ENCODE results near the gene SLAIN1. TPM values are rescaled to one million over a fixed set of nuclear protein-coding genes. Genes with fewer than 3 reads are reported as not detected.
A peak's percentile ranks its signal among the peaks of the same experiment; 100 is the strongest.

SLAIN1 gene
- total and polyA plus RNA-seq, 12 donors: 5.5 to 26.7 (median 14.1) TPM

DNA sequence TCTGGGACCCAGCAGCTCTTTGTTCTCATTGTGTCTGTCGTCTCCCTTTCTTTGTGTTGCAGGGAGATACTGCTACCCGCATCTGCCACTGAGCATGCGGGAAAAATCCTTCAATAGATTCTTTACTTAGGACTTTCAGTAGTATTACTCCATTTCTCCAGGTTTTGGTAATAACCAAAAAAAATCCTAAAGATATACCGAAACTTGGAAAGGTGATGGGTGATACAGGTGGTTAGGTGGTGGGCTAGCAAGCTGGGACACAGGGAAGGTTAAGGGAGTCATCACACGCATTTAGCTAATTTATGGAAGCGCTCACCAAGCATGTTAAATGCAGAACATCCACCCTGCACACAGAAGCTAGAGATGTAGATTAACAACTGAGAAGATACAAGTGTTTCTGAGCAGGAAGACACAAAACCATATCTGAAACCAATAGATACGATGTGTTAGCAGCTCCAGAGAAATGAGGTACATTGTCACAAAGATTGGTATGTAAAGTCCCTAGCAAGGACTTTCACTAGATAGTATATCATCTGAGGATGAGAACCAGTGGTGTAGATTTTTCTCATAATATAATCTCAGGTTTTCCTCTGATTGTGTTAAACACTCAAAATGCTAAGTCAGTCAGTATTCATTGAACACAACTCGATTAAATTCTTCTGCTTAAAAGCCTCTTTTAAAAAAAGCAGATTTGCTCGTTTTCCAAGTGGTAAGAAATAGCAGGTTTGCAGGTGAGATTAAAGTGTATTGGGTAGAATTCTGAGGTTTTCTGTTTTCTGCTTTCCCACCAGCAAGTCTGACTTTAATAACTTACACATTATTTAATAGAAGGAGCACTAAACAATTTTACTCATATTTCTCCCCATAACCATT is 1.2 kb upstream of the SLAIN1 start:
- Histone ChIP-seq H3K4me3 (peak overlapping the region in 1 of 4 donors; percentile 90), H3K27me3 (no peaks in the 10 kb centered on the region), H3K27ac (no peak overlapping the region), H3K9me3 (replicated peaks in 1 of 3) (no peaks in the 10 kb centered on the region), H3K36me3 (replicated peaks in 1 of 2) (no peaks in the 10 kb centered on the region), H3K4me1 (replicated peaks in 1 of 2) (peaks cover 0 to 26% of the 10 kb centered on the region in 2 donors)
- DNase-seq: peak in 1 of 7 donors; percentile 20
- TF ChIP-seq, protein P1, sequence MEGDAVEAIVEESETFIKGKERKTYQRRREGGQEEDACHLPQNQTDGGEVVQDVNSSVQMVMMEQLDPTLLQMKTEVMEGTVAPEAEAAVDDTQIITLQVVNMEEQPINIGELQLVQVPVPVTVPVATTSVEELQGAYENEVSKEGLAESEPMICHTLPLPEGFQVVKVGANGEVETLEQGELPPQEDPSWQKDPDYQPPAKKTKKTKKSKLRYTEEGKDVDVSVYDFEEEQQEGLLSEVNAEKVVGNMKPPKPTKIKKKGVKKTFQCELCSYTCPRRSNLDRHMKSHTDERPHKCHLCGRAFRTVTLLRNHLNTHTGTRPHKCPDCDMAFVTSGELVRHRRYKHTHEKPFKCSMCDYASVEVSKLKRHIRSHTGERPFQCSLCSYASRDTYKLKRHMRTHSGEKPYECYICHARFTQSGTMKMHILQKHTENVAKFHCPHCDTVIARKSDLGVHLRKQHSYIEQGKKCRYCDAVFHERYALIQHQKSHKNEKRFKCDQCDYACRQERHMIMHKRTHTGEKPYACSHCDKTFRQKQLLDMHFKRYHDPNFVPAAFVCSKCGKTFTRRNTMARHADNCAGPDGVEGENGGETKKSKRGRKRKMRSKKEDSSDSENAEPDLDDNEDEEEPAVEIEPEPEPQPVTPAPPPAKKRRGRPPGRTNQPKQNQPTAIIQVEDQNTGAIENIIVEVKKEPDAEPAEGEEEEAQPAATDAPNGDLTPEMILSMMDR (IDR thresholded peaks at IDR 0.05): no peak
- TF ChIP-seq POLR2A (IDR thresholded peaks at IDR 0.05): peak in 1 of 2 donors; percentile 25
- intact Hi-C loops (cut with DNase I): no loop called here
- WGBS, 4 donors: 15 to 19% (median 17%) methylated on average over 9 of the region's 9 CpGs

DNA sequence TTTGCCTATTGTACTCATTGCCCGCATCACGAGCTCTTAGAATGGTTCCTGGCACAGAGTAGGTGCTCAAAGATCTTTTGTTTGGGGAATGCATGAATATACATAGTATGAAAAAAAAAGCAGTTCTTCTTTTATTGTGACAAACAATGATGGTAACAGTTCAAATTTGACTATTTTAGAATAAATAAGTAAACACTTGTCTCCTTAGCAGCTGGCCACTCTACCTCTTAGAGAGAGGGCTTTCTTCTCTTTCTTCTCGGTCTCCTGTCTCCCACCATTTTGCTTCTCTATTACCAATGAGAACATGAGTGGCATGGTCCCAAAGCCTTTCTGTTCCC is 639 bp upstream of the SLAIN1 start:
- peaks cover 0 to 26% of the 10 kb centered on the region in 2 donors for H3K4me1 ChIP-seq (replicated peaks in 1 of 2)
- intact Hi-C loops (cut with DNase I): no loop called here
- 41 to 45% (median 41%) methylated on average over 3 of the region's 3 CpGs for WGBS, 4 donors
- TF ChIP-seq POLR2A (IDR thresholded peaks at IDR 0.05): no peak
- TF ChIP-seq, protein P1 (IDR thresholded peaks at IDR 0.05): no peak
- DNase-seq: no peak
- no peaks in the 10 kb centered on the region for H3K27me3 ChIP-seq
- no peaks in the 10 kb centered on the region for H3K9me3 ChIP-seq (replicated peaks in 1 of 3)
- no peaks in the 10 kb centered on the region for H3K36me3 ChIP-seq (replicated peaks in 1 of 2)
- peak overlapping the region in 2 of 4 donors; percentile 62 to 90 for H3K4me3 ChIP-seq
- peak overlapping the region in 3 of 5 donors; percentile 36 to 75 (median 57) for H3K27ac ChIP-seq

DNA sequence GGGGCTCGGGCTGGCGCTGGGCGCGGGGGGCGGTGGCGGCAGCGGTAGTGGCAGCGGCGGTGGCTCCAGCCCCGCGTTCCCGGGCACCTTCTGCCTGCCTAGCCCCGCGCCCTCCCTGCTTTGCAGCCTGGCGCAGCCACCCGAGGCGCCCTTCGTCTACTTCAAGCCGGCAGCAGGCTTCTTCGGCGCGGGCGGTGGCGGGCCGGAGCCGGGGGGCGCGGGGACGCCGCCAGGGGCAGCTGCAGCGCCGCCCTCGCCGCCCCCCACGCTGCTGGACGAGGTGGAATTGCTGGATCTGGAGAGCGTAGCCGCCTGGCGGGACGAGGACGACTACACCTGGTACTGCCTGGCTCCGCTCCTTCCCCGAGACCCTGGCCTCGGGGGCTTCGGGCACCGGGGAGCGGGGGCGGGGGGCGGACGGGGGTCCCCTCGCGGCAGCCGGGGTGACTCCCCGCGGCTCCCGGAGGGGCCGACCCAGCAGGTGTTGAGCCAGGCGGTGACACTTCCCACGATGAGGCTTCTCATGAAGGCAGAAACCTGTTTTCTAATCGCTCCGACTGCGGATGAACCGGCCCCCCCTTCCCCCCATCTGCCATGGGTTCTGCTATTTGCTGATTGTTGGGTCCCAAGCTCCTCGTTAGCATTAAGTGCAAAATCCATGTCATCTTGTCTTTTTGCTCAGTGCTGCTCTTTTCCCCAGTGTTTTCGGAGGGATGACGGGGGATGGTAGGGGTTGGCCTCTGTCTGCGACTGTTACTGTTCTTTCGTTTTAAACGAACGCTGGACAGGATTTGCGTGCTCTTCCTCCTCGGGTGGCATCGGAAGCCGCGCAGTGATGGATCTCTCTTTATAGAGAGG is 943 bp downstream of the SLAIN1 start:
- H3K27ac ChIP-seq: peak overlapping the region in 3 of 5 donors; percentile 52 to 72 (median 56)
- intact Hi-C loops (cut with DNase I): no loop called here

More for the DNA sequence above, 943 bp downstream of the SLAIN1 start:
- DNase-seq: peak; percentile 35 to 60 (median 46)
- TF ChIP-seq, protein P1 (IDR thresholded peaks at IDR 0.05): no peak
- peak; percentile 20 to 56 for TF ChIP-seq POLR2A (IDR thresholded peaks at IDR 0.05)
- H3K27me3 ChIP-seq: no peaks in the 10 kb centered on the region
- H3K4me3 ChIP-seq: peak overlapping the region; percentile 28 to 90 (median 54)
- no peaks in the 10 kb centered on the region for H3K9me3 ChIP-seq (replicated peaks in 1 of 3)
- WGBS, 4 donors: 0 to 1% (median 1%) methylated on average over 15 to 75 of the region's 75 CpGs
- H3K4me1 ChIP-seq (replicated peaks in 1 of 2): peaks cover 0 to 15% of the 10 kb centered on the region in 2 donors
- no peaks in the 10 kb centered on the region for H3K36me3 ChIP-seq (replicated peaks in 1 of 2)
